Left ventricle myocardium superior (tissue), 1 donor: ENCODE measurements around the gene CACNG1. TPM values are rescaled to one million over a fixed set of nuclear protein-coding genes. Genes with fewer than 3 reads are reported as not detected.
A peak's percentile ranks its signal among the peaks of the same experiment; 100 is the strongest.

Source experiments
- ATAC-seq: fragments of 200-7000 bp; cut with Tn5 transposase; one replicate; pipeline ENCODE4 v1.9.1; 2020; ENCODE audit warnings: mild to moderate bottlenecking, moderate library complexity
- DNase-seq: peaks from one replicate; pipeline ENCODE4 v3.0.0-alpha.2; 2020
- intact Hi-C: fragments of 100-400 bp; cut with micrococcal nuclease; formaldehyde crosslinking; loops from one replicate; pipeline ENCODE4 v1.11.0; 2022
- total RNA-seq: library from RNA; stranded (reverse); fragmentation: NEBNext Ultra II Directional; extraction: Animal tissue kit (Norgen Biotek cat#: 25700); gene quantifications from one replicate; pipeline ENCODE4 v1.2.1, GENCODE V29; 2021
- donor health status: DM: no; HTN: yes; CAD: no; lungs with severe emphysema.

Gene CACNG1
- total RNA-seq, 1 donor from 2014 or later: not detected

DNA sequence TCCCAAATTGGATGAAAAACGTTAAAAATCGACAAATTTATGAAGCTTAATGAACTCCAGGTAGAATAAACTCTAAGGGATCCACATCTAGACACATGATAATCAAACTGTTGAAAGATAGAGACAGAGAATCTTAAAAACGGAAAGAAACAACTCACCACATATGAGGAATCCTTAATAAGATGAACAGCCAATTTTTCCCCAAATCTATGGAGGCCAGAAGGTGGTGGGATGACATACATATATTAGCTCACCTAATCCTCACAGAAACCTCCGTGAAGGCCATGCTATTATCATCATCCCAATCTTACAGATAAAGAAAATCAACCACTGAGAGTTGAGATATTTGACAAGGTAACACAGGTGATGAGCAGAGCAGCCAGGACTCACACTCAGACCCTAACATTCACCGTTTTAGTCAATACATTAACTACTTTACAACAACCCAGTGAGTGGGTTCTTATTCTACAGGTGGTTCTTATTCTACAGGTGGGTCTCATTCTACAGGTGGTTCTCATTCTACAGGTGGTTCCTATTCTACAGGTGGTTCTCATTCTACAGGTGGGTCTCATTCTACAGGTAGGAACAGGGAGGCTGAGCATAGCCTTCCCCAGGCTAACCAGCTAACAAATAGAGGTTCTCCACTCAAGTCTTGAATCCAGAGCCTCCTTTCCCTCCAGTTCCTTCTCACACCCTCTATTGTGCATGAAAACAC is 4.8 kb downstream of the CACNG1 start:
- no peak for ATAC-seq
- intact Hi-C loops: no loop called here
- no peak for DNase-seq

DNA sequence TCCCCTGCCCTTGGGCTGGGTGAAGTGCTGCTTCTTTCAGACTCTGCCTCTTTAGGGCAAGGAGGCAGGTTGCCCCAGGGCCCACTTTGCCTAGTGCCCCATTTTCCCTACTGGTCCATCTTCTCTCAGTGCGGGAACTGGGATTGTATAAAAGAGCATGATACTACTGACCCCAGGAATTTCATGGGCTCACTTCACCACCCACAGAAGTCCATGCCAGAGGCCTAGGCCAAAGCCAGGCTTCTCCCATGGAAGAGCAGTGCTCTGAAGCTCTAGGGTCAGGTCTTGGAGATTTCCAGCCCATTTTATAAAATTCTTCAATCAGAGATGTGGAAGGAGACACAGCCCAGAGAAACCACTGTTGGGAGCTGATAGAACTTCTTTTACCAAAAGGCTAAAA is 5.7 kb downstream of the CACNG1 start:
- ATAC-seq (no peak), DNase-seq (no peak)
- intact Hi-C loops: no loop called here

DNA sequence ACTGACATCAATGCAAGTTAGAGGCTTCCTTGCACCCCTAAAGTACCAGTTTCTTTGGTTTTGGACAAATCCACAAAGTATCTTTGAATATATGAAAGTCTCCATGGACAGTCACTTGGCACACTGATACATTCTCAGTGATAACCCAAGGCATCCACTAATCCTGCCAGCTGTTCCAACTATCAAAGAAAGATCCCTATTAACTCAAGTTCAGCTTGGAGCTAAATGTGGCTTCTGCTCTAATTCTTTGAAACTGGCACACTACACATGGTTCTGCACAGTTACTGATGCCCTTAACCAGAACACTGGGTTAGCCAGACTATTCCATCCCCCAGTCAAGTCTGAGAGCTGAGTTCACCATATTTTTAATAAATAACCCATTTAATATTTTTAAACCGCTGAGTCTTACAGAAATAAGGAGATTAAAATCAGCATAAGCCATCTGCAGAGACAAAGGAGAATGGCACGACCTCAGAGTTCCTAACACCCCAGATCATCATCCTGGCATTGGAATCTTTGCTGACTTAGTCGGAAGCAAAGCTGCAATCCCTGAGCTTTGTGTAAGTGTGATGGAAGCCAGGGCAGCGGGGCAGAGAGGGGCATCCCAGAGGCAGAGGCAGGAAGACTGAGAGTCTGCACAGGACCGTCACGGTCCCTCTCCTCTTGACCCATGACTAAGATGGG is 6.3 kb downstream of the CACNG1 start:
- intact Hi-C loops: no loop called here
- ATAC-seq (no peak), DNase-seq (no peak)

DNA sequence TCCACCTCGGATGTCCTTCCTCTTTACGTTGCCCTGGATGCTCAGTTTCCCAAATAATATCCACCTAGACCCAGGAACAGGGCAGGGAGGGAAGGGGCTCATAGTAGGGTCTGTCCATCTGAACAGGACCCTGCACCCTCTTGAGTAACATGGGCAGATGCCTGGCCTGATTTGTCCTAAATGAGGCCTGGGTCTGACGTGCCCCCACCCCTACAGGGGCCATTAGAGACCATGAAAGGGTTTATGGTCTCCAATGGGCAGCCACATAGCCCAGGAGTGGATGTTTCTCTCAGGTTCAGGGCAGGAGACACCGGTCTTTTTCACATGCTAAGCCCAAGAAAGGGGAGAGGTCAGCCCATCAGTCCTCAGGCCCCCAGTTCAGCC is 6.8 kb downstream of the CACNG1 start:
- intact Hi-C loops: no loop called here
- no peak for ATAC-seq

DNA sequence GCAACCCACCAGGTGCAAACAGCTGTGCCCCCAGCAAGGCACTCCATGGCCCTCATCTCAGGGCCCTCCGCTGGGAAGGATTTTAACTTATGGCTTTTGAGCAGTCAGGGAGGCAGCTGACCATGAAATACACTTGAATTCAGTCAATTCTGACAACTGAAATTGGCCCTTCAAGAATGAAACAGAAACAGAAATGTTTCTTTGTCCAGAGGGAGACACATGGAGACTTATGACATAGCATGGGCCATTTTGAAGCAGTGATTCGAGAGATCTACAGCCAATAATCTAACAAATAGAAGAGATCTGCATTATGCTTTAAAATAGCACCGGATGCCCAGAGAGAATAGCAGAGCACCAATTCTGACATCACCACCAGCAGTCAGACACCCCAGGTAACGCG is 7.5 kb downstream of the CACNG1 start:
- intact Hi-C loops: no loop called here
- no peak for DNase-seq
- ATAC-seq: no peak

More for the DNA sequence above, 6.8 kb downstream of the CACNG1 start:
- DNase-seq: no peak

DNA sequence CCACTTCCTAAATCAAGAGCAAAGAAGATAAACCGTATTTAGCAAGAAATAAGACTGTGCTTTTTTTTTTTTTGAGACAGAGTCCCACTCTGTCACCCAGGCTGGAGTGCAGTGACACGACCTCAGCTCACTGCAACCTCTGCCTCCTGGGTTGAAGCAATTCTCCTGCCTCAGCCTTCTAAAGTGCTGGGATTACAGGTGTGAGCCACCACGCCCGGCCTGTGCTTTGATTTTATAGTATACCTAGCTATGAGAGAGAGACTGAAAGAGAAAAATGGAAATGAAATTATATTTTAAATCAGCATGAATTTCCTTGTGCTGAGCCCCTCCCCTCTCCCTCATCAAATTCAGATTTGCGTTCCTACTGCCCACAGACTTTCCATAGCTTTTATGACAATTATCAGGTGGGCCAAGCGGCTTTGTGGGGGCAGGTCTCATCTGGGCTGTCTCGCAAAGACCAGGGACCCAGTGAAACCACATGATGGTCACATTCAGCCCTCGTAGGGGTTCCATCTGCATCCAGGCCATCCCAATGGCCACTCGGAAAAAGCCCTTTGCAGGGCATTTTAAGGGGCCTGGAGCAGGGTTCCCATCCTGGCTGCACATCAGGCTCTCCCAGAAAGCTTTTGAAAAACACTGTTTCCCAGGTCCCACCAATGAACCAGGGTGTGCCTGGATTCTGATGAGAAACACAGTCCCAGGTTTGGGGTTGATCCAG is 8.5 kb downstream of the CACNG1 start:
- intact Hi-C loops: no loop called here
- DNase-seq: no peak
- ATAC-seq: no peak

DNA sequence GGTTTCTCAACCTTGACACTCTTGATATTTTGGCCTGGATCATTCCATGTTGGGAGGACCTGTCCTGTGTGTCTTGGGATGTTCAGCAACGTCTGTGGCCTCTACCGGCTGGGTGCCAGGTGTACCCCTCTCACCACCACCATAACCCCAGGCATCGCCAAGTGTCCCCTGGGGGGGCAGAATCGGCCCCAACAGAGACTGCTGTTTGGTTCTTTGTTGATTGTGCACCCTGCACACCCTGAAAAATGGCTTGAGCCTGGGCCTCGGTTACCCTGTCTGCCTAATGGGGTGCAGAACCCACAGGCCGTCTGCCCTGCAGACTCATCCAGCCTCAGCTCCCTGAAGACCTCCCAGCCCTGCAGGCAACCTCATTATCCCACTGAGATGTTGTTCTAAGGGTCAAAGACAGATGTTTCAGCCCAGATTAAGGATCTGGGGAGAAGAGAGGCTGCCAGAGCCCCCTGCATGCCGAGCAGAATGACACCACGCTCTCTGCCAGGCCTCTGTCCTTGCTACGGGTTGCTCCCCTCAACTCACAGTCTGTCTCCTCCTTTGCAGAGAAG is 9.2 kb downstream of the CACNG1 start:
- intact Hi-C loops: no loop called here
- DNase-seq: no peak

DNA sequence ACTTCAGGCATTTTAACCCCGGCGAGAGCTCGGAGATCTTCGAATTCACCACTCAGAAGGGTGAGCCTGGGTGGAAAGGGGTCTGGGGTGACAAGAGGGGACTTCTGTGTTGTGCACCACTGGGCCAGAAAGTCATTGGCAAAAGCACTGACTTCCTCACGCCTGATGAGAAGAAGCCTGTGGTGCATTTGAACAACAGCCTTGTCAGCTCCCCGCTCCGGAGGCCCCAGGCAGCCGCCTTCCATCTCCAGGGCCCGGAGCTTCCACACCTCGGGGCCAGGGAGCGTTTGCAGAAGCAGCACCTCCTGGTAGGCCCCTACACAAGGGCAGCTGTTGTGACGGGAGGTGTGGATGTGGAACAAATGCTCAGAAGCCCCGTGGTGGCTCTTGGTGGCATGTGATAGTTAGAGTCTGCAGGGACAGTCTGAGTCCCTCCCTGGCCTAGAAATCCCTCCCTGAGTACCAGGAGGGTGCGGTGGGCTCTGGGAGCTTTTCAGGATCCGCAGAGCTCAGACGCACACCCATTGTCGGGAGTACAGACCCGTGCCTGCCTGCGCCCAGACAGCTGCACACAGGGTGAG is 9.7 kb downstream of the CACNG1 start:
- intact Hi-C loops: no loop called here
- ATAC-seq (no peak), DNase-seq (no peak)

More for the DNA sequence above, 9.2 kb downstream of the CACNG1 start:
- ATAC-seq: no peak

DNA sequence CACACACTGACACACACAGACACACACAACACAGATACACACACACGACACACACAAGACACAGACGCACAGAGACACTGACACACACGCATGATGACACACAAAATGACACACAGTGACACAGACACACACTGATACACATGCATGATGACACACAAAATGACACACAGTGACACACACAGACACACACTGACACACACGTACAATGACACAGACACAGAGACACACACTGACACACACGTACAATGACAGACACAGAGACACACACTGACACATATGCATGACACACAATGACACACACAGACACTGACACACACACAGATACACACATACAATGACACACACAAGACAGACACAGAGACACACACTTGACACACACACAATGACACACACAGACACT is 10.3 kb downstream of the CACNG1 start:
- intact Hi-C loops: no loop called here
- DNase-seq (no peak), ATAC-seq (no peak)

DNA sequence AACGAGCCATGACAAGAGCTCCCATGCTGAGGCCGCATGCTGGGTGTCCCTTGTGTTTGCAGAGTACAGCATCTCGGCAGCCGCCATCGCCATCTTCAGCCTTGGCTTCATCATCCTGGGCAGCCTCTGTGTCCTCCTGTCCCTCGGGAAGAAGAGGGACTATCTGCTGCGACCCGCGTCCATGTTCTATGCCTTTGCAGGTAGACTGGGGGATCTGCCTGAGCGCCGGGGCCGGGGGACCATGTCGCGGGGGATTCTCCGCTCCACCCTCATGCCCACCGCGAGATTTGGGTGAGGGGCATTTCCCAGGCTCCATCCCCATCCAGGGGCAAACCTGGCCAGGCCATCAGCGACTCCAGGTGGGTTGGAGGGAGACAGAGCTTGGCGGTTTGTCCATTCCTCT is 10.7 kb downstream of the CACNG1 start:
- no peak for ATAC-seq
- intact Hi-C loops: no loop called here
- no peak for DNase-seq

DNA sequence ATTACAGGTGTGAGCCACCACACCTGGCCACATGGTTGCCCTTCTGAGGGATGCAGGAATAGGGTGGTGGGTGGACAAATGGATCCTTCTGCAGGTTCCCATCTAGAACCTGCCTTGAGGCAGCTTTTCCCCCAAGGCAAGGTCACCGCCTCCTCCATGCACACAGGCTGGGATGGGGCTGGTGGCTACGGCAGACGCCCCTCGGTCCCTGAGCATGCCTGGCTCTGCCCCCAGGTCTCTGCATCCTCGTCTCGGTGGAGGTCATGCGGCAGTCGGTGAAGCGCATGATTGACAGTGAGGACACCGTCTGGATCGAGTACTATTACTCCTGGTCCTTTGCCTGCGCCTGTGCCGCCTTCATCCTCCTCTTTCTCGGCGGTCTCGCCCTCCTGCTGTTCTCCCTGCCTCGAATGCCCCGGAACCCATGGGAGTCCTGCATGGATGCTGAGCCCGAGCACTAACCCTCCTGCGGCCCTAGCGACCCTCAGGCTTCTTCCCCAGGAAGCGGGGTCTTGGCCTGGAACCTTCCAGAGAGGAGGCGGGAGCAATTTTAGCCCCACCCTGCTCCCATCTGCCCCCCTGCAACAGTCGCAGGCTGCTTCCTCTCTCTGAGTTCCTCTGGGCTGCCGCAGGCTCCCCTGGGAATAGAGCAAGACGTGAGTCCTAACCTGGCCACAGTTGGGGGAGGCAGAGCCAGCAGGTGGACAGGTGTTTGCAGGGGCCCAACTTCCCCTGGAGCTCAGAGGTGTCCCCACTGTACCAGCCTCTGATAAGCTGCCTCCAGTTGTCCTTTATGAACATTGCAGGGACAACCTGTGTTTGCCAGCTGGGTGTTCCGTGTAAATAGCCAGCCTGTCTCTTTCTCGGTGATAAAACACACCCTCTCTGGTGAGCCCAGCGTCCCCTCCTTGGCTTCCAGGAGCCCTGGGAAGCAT is 11.7 kb downstream of the CACNG1 start:
- ATAC-seq (peak; percentile 87), DNase-seq (no peak)
- intact Hi-C loops: no loop called here

DNA sequence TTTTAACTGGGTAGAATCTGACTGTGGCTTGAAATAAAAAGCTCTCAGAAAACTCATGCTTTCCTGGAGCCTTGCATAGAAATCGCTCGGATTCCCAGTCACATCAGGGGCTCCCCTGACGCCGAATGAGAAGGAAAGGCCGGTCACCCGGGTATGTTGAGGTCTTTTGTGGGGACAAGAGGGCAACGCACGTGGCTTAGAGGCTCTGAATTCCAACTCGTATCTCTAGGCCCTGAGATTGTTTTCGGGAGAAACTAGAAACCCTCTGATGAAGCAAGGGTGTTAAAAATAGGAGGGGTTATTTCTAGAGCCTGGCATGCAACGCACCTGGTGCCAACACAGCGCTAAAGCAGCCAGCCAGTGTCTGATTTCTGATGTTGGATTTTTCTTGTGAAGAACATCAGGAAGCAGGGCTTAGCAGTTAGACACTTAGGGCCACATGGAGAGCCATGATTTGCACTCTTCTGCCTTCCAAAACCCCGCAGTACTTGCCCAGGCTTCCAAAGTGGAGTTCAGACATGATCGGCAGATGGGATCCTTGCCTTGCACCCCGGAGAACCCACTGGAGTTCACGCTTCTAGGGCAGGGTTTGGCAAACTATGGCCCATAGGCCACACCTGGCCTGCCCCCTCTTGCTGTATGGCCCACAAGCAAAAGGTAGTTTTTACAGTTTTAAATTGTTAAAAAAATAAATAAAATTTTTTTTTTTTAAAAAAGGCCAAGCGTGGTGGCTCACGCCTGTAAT is 12.6 kb downstream of the CACNG1 start:
- intact Hi-C loops: no loop called here
- peak; percentile 67 for ATAC-seq
- no peak for DNase-seq

DNA sequence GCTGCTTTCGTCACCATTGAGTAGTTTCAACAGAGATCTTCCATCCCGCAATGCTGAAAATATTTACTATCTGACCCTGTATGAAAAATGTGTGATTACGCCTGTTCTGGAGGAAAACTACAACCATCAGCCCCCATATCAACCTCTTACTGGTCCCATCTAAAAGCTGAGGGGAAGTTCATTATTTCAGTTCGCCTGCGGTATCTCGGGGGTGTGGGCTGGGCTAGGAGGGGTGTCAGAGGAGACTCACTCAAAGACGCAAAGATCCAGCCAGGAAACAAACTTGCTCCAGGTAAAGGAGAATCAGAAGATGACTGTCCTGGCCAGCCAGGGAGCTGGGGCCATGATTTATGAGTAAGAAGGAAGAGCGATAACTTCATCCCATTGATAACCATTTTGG is 13.7 kb downstream of the CACNG1 start:
- intact Hi-C loops: no loop called here
- no peak for ATAC-seq
- DNase-seq: no peak

DNA sequence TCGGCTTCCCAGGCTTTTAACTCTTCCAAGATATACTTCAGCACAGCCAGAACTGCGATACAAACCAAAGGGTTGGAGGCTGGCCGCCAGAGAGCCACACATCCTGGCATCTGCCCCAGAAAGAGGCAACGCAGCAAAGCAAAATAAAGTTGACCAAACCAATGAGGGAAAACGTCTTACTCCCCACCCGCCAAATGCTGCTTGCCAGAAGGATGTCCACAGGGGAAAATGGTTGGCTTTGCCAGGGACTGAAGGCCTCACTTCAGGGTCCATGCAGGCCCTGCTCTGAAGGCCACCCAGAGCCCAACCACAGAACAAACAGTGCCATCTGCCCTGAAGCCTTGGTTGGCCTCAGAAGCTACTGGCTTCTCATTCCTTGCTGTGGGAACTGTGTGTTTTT is 15.0 kb downstream of the CACNG1 start:
- no peak for ATAC-seq
- intact Hi-C loops: no loop called here

DNA sequence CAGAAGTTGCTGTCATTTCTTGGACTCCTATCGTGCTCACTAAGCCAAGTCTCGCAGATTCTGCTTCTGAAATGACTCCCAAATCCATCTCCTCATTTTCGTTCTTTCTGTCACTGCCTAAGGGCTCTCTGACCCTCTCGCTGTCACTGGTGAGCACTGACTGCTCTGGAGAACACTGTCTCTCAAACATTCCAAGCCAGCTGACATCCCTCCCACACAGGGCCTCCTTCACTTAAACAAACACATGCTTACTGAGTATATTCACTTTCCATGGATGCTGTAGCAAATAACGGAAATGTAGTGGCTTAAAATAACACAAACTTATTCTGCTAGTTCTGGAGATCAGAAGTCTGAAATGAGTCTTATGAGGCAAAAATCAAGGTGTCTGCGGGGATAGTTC is 18.8 kb downstream of the CACNG1 start:
- ATAC-seq (no peak), DNase-seq (no peak)
- intact Hi-C loops: no loop called here

More for the DNA sequence above, 15.0 kb downstream of the CACNG1 start:
- DNase-seq: no peak

DNA sequence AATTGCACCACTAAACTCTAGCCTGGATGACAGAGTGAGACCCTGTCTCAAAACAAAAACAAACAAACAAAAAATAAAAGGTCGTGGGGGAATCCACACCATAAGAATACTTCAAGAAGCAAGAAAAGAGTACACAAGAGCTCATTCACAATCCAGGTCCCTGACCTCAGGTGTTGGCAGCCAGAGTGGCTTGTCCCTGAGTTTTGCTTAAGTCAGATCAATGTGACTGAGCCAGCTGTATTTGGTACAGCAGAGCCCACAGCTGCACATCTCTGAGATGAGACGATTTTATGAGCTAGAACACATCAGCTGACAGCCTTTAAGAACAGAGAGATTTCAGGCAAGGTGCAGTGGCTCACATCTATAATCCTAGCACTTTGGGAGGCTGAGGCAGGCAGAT is 22.4 kb downstream of the CACNG1 start:
- ATAC-seq: no peak
- no peak for DNase-seq
- intact Hi-C loops: no loop called here

DNA sequence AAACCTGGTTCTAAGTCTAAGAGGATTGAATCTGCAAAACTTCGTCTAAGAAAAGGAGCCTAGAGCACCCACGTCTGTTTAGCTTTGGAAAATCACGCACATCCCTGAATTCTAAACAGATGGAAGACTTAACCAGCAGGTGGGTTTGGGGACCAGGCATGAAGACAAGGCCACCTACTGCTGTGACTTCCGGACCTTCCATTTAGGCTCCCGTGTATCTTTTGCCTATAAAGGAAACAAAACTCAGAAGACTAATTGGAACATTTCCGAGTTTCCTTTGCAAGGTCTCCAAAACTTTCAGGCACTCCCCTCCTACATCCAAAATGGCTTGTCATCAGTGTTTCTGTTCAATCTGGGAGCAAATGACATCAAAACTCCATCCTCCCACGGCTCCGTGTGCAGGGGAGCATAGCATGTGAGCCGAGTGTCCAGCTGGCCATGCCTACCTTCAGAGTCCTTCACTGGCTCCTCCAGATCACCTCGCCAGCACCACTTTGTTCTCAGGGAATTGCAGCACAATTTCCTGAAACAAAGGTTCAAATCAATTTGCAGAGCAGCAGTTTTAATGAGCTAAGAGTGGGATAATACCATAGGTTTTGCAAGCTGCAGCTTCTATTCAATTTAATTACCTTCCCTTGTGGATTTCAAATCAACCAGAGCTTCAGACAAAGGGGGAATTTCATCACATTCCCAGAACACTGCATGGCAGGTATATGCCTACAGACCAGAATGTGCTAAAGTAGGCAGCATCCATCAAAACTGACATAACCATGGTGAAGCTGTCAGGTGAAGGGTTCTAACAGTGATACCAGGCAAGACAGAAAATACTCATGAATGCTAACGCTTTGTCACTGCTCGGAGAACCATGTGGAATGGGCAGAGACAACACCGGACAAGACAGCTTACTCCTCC is 23.5 kb downstream of the CACNG1 start:
- ATAC-seq (no peak), DNase-seq (no peak)
- intact Hi-C loops: no loop called here
